Measurements from ENCODE around the gene BHLHE23. TPM values are rescaled to one million over a fixed set of nuclear protein-coding genes. Genes with fewer than 3 reads are reported as not detected.

Gene BHLHE23
- polyA plus RNA-seq, 1 experiment: not detected

DNA sequence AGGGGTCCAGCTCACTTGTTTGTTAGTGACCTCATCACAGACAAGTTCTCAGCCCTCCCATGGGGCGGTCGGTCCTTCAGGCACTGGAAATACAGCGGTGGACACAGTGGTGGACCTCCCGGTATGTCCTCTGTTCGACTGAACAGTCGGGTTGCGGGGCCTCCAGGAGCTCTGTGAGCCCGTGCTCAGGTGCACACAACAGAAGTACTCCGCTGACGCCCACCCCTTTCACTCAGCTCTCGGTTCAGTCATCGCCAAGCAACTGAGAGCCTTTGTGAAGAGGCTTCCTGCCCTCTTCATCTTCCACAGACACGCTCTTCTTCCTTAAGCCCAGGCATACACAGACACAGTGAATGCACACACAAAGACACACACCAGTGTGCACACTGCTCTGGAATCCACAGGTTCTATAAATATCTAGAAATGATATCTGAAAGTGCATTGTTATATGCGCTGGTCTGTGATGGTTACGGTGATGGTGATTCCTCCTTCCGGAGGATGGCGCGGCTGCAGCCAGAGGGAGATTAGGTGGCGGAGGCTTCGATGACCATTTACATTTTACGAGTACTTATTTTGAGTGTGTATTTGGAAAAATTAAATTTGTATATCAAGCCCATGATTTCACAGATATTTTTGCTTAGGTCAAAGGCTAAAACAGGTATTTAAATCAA, 46.8 kb upstream of the BHLHE23 start:
- ChIA-PET POLR2A (no interaction called here), CTCF (no interaction called here)
- H3K27me3 ChIP-seq (ENCODE audit: control insufficient read depth, insufficient read depth, low read length): peaks cover 21% of the 10 kb centered on the region
- TF ChIP-seq, protein P1, sequence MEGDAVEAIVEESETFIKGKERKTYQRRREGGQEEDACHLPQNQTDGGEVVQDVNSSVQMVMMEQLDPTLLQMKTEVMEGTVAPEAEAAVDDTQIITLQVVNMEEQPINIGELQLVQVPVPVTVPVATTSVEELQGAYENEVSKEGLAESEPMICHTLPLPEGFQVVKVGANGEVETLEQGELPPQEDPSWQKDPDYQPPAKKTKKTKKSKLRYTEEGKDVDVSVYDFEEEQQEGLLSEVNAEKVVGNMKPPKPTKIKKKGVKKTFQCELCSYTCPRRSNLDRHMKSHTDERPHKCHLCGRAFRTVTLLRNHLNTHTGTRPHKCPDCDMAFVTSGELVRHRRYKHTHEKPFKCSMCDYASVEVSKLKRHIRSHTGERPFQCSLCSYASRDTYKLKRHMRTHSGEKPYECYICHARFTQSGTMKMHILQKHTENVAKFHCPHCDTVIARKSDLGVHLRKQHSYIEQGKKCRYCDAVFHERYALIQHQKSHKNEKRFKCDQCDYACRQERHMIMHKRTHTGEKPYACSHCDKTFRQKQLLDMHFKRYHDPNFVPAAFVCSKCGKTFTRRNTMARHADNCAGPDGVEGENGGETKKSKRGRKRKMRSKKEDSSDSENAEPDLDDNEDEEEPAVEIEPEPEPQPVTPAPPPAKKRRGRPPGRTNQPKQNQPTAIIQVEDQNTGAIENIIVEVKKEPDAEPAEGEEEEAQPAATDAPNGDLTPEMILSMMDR (IDR thresholded peaks at IDR 0.05; ENCODE audit: low read depth, low read length): no peak
- no peak overlapping the region for H3K27ac ChIP-seq (ENCODE audit: low read depth, low read length)
- peaks cover 15% of the 10 kb centered on the region; the same call in 1 of the 2 replicates for H3K9me3 ChIP-seq (ENCODE audit: control insufficient read depth, insufficient read depth, low read length)
- no peak overlapping the region for H3K4me3 ChIP-seq (ENCODE audit: low read depth, low read length)
- DNase-seq (ENCODE audit: low read depth, low spot score): no peak

DNA sequence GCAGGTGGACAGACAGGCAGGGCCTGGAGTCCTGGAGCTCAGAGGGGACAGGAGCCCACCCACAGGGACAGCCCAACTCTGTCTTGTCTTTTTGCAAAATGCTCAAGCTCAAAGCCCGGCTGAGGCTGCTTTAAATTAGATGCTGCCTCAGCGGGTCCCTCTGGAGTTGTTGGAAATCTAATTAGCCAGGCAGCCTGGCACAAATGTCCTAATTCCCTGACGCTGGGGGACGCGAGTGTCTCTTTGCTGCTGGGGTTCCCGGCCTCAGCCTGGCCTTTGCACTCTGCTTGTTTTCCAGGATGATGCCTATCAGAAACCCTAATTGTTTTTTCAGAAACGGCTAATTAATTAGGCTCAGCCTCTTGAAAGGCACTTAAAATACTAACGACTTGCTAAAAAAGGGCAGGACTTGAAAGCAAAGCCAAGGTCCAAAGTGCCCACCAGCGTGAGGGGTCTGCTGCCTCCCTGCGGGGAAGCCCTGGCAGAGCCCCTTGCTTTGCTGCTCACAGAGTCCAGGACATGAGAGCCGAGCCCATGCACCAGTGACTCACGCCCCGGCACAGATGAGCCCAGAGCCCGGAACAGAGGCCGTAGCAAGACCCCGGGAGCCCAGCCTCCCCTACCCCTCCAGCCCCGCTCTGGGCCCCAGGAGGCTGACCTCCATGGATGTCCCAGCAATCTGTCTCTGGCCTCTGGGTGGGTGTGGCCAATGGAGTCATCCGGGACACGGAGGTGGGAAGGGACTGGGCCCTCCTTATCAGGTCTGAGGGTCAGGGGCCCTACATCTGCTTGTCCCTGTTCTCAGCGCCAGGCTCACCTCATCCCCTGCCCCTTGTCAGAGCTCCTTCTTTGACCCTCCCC, 46.0 kb upstream of the BHLHE23 start:
- CTCF ChIA-PET: no interaction called here

DNA sequence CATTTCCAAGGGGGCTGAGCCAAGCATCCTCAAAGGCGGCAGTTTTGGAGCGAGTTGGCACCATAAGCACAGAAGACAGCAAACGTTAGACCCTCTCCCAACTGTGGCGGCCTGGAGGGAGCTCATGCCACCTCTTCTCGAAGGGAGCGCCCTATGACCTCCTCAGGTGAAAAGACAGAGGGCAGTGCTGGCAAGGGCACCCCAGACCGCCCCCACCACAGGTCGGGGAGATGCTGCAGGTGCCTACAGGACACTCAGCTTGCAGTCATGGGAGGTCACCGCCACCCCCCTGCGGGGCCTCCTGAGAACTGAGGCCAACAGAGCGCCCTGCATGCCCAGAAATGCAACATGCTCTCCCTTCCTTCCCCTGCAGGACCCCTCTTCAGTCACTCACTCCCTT, 45.1 kb upstream of the BHLHE23 start:
- no peak overlapping the region for H3K4me3 ChIP-seq (ENCODE audit: low read depth, low read length)
- no peak overlapping the region for H3K27ac ChIP-seq (ENCODE audit: low read depth, low read length)
- H3K27me3 ChIP-seq (ENCODE audit: control insufficient read depth, insufficient read depth, low read length): peaks cover 20% of the 10 kb centered on the region
- ChIA-PET POLR2A (no interaction called here), CTCF (no interaction called here)
- TF ChIP-seq, protein P1 (IDR thresholded peaks at IDR 0.05; ENCODE audit: low read depth, low read length): no peak
- no peak for DNase-seq (ENCODE audit: low read depth, low spot score)
- H3K9me3 ChIP-seq (ENCODE audit: control insufficient read depth, insufficient read depth, low read length): peaks cover 25% of the 10 kb centered on the region

More for the DNA sequence above, 46.0 kb upstream of the BHLHE23 start:
- TF ChIP-seq, protein P1 (IDR thresholded peaks at IDR 0.05; ENCODE audit: low read depth, low read length): no peak
- no peak for DNase-seq (ENCODE audit: low read depth, low spot score)
- Histone ChIP-seq H3K27ac (ENCODE audit: low read depth, low read length) (no peak overlapping the region), H3K4me3 (ENCODE audit: low read depth, low read length) (no peak overlapping the region), H3K9me3 (ENCODE audit: control insufficient read depth, insufficient read depth, low read length) (peaks cover 22% of the 10 kb centered on the region), H3K27me3 (ENCODE audit: control insufficient read depth, insufficient read depth, low read length) (peaks cover 20% of the 10 kb centered on the region)
- POLR2A ChIA-PET: no interaction called here

DNA sequence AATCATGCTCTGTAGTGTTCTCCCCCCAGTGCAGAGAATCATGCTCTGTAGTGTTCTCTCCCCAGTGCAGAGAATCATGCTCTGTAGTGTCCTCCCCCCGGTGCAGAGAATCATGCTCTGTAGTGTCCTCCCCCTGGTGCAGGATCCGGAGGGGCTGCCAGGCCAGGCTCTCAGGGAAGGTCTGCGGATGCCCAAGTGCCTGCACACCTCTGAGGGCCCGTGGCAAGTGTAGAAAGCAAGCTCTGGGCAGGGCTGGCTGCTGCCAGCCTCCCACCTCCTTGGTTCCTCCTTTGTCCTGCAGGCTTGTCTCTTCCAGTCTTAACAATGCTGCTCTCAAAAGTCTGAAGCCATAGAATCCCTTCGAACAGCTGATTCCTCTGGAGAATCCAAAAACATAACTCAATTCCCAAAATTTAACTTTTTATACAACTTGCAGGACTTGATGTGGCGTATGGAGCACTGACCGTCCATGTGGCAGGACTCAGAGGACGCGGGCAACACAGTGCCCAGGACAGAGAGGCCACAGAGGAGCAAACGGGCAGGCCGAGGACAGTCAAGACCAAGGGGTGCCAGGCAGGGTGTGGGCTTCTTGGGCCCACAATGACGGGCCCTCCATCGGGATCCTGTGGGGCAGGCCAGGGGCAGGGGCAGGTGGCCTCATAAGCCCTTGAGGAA, 44.6 kb upstream of the BHLHE23 start:
- Histone ChIP-seq H3K27me3 (ENCODE audit: control insufficient read depth, insufficient read depth, low read length) (peaks cover 23% of the 10 kb centered on the region), H3K4me3 (ENCODE audit: low read depth, low read length) (no peak overlapping the region), H3K27ac (ENCODE audit: low read depth, low read length) (no peak overlapping the region), H3K9me3 (ENCODE audit: control insufficient read depth, insufficient read depth, low read length) (peaks cover 25% of the 10 kb centered on the region)
- TF ChIP-seq, protein P1 (IDR thresholded peaks at IDR 0.05; ENCODE audit: low read depth, low read length): no peak
- POLR2A ChIA-PET: no interaction called here
- CTCF ChIA-PET: no interaction called here
- no peak for DNase-seq (ENCODE audit: low read depth, low spot score)

Data from AG04450 (cell line).